NCI-H146 treated with DMSO at 0.1 percent for 48 hours (cell line): Measurements from ENCODE around the gene TNFRSF1B.

Source experiments
- DNase-seq: peaks from one replicate; lab custom pipeline; 2025; ENCODE audit not compliant: unreplicated experiment; lab: John Stamatoyannopoulos, UW

TNFRSF1B gene

GRCh38 chr1:12157366-12158231, 9.2 kb upstream of the TNFRSF1B start:
- DNase-seq: no peak

- no peak for DNase-seq
Observed at GRCh38 chr1:12158357-12159092, 8.3 kb upstream of the TNFRSF1B start.

- no peak for DNase-seq
Observed at GRCh38 chr1:12159816-12160215, 7.0 kb upstream of the TNFRSF1B start.

- DNase-seq: no peak
Observed at GRCh38 chr1:12161324-12161661, 5.5 kb upstream of the TNFRSF1B start.

GRCh38 chr1:12161662-12162458, 4.9 kb upstream of the TNFRSF1B start:
- DNase-seq: no peak

- no peak for DNase-seq
Observed at GRCh38 chr1:12162459-12163137, 4.2 kb upstream of the TNFRSF1B start.

GRCh38 chr1:12163210-12163609, 3.6 kb upstream of the TNFRSF1B start:
- no peak for DNase-seq

- no peak for DNase-seq
Observed at GRCh38 chr1:12164210-12164609, 2.6 kb upstream of the TNFRSF1B start.

GRCh38 chr1:12165342-12165741, 1.4 kb upstream of the TNFRSF1B start:
- no peak for DNase-seq

- no peak for DNase-seq
Observed at GRCh38 chr1:12167493-12168429, 970 bp downstream of the TNFRSF1B start.

- no peak for DNase-seq
Observed at GRCh38 chr1:12168451-12169160, 1.8 kb downstream of the TNFRSF1B start.

GRCh38 chr1:12169442-12170135, 2.8 kb downstream of the TNFRSF1B start:
- no peak for DNase-seq

GRCh38 chr1:12170263-12170671, 3.5 kb downstream of the TNFRSF1B start:
- no peak for DNase-seq

- no peak for DNase-seq
Observed at GRCh38 chr1:12171206-12172041, 4.6 kb downstream of the TNFRSF1B start.

GRCh38 chr1:12172042-12172851, 5.5 kb downstream of the TNFRSF1B start:
- no peak for DNase-seq

GRCh38 chr1:12173041-12173509, 6.3 kb downstream of the TNFRSF1B start:
- no peak for DNase-seq

GRCh38 chr1:12173631-12174121, 6.9 kb downstream of the TNFRSF1B start:
- DNase-seq: no peak
